Measurements from ENCODE around the gene STYK1. TPM values are rescaled to one million over a fixed set of nuclear protein-coding genes. Genes with fewer than 3 reads are reported as not detected.
"Not testable (repeated sequence)": the region's sequence is repeated elsewhere in the genome, so short reads cannot be mapped to it uniquely, and the experiment has no call there.

The STYK1 gene
- total and polyA plus RNA-seq, 8 donors, result 0.30 to 1.9 (median 0.69) TPM

DNA sequence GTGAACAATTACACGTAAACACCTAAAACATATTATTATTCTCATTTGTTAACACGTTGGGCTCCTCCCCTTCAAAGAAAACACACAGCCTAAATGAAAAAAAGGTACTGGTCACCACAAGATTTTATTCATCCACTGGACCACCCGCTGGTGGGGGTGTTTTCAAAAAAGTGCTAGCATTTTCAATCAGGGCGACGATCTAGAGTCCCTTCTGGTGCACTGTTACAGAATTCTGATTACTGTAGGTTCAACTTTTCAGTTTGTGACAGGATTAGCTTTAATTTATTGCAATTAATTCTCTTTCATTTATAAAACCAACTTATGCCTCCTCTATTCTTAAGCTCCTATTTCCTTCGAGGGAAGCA lies 60.9 kb downstream of the STYK1 start:
- Histone ChIP-seq H3K9me3 (no peaks in the 10 kb centered on the region), H3K4me3 (peak overlapping the region; percentile 57 to 91), H3K27ac (peak overlapping the region; percentile 78 to 87), H3K27me3 (no peaks in the 10 kb centered on the region), H3K4me1 (peaks cover 7 to 21% of the 10 kb centered on the region in 2 donors), H3K36me3 (peaks cover 0 to 23% of the 10 kb centered on the region in 2 donors)
- ATAC-seq (peak; percentile 10), DNase-seq (no peak)
- TF ChIP-seq CTCF (IDR thresholded peaks at IDR 0.05), result no peak
- intact Hi-C loops (cut with DNase I), result no loop called here

GRCh38 chr12:10612110-10612509 lies 61.7 kb downstream of the STYK1 start:
- no peak for TF ChIP-seq CTCF (IDR thresholded peaks at IDR 0.05)
- H3K4me1 ChIP-seq, result peaks cover 7 to 21% of the 10 kb centered on the region in 2 donors
- H3K36me3 ChIP-seq, result peaks cover 0 to 32% of the 10 kb centered on the region in 2 donors
- H3K4me3 ChIP-seq, result peak overlapping the region in 1 of 2 donors; percentile 91
- DNase-seq (no peak), ATAC-seq (no peak)
- no peak overlapping the region for H3K27ac ChIP-seq
- H3K27me3 ChIP-seq, result no peaks in the 10 kb centered on the region
- intact Hi-C loops (cut with DNase I), result no loop called here
- H3K9me3 ChIP-seq, result no peaks in the 10 kb centered on the region

GRCh38 chr12:10611258-10611657 lies 62.6 kb downstream of the STYK1 start:
- H3K27ac ChIP-seq; H3K4me3 ChIP-seq; H3K9me3 ChIP-seq; intact Hi-C loops (cut with DNase I); ATAC-seq; H3K27me3 ChIP-seq; DNase-seq: not testable (repeated sequence)
- Histone ChIP-seq H3K36me3 (peaks cover 0 to 37% of the 10 kb centered on the region in 2 donors), H3K4me1 (peaks cover 7 to 21% of the 10 kb centered on the region in 2 donors)

GRCh38 chr12:10610188-10610587 lies 63.7 kb downstream of the STYK1 start:
- TF ChIP-seq CTCF (IDR thresholded peaks at IDR 0.05), result no peak
- Histone ChIP-seq H3K27me3 (no peaks in the 10 kb centered on the region), H3K4me3 (no peak overlapping the region), H3K4me1 (peaks cover 7 to 21% of the 10 kb centered on the region in 2 donors), H3K36me3 (peaks cover 0 to 37% of the 10 kb centered on the region in 2 donors), H3K27ac (no peak overlapping the region), H3K9me3 (no peaks in the 10 kb centered on the region)
- DNase-seq (no peak), ATAC-seq (no peak)
- intact Hi-C loops (cut with DNase I), result no loop called here

- Histone ChIP-seq H3K27me3 (no peaks in the 10 kb centered on the region), H3K9me3 (no peaks in the 10 kb centered on the region), H3K36me3 (peaks cover 0 to 43% of the 10 kb centered on the region in 2 donors), H3K27ac (no peak overlapping the region), H3K4me1 (peaks cover 7 to 16% of the 10 kb centered on the region in 2 donors), H3K4me3 (no peak overlapping the region)
- DNase-seq (no peak), ATAC-seq (no peak)
- no peak for TF ChIP-seq CTCF (IDR thresholded peaks at IDR 0.05)
- intact Hi-C loops (cut with DNase I), result no loop called here
Observed at GRCh38 chr12:10607885-10608458, 65.9 kb downstream of the STYK1 start.

DNA sequence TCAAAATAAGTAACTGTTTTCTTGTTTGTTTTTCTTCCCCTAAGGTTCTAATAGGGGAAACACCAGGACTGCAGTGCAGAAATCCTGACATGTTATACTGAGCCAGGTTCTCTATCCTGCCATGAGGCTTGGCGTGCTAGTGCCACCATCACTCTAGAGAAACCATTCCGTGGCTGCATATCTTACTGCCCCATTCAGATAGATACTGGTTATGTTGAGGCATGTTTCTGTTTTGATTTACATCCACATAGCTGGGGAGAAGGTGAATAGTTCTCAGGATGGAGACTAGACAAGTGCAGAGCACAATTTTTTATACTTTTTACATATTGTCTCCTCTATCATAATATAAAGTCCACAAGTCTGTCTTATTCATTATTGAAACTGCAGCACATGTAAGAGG lies 72.0 kb downstream of the STYK1 start:
- intact Hi-C loops (cut with DNase I), result no loop called here
- H3K36me3 ChIP-seq, result peaks cover 0 to 9% of the 10 kb centered on the region in 2 donors
- no peak overlapping the region for H3K27ac ChIP-seq
- H3K4me3 ChIP-seq, result no peak overlapping the region
- no peaks in the 10 kb centered on the region for H3K9me3 ChIP-seq
- TF ChIP-seq CTCF (IDR thresholded peaks at IDR 0.05), result no peak
- no peaks in the 10 kb centered on the region for H3K27me3 ChIP-seq
- DNase-seq, result no peak
- no peak for ATAC-seq
- H3K4me1 ChIP-seq, result no peaks in the 10 kb centered on the region

Data from left lung (tissue), 10 donors.